ENCODE data around the gene OR5A1.

GRCh38 chr11:59436169-59436568 lies at the start of gene OR5A1:
- TF ChIP-seq CTCF (IDR thresholded peaks at IDR 0.05; ENCODE audit: low read depth, low read length, poor library complexity, severe bottlenecking) (no peak), EZH2phosphoT487 (IDR thresholded peaks at IDR 0.05; ENCODE audit: borderline replicate concordance, low read length) (no peak)
